ENCODE data around the gene ANAPC1.
"Not testable (repeated sequence)": the region's sequence is repeated elsewhere in the genome, so short reads cannot be mapped to it uniquely, and the experiment has no call there.

The ANAPC1 gene

DNA sequence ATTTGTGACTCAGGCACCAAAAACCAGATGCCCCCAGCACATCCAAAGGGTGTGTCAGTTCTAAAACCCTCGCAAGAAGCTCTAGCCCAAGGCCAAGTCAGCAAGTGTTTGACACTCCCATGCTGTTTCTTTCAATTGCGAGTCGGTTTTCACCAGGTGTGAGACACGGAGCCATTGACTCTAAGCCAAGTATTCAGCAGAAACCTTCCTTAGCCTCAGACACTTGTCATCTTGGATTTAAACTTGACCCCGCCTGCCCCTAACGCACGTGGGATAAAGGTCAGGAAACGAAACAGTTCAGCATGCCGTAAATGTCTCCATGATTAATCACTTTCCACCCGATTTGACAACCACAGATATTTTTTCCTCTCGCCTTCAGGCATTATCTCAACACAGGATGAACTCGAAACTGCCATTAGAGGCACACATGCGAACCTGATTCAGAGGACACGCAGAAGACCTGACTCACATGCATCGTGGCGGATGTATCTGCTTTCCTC is 156.3 kb downstream of the ANAPC1 start:
- DNase-seq = not testable (repeated sequence)

DNA sequence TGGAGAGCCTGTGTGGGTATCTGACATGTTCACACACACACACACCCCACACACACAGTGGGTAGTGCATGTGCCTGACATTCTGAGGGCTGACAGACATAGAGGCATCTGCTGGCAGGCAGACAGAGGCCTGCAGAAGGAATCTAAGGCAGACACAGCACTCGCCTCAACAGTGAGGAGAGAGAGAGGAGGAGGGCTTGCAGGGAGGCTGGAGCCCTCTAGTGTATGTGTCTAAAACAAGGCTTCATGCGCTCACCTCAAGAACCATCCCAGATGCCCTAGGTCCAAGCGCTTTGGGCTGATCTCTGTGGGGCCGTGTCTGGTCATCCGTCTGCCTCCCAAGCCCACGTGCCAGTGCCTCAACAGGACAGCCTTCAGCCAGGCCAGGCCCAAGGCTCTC is 158.3 kb downstream of the ANAPC1 start:
- DNase-seq = not testable (repeated sequence)

DNA sequence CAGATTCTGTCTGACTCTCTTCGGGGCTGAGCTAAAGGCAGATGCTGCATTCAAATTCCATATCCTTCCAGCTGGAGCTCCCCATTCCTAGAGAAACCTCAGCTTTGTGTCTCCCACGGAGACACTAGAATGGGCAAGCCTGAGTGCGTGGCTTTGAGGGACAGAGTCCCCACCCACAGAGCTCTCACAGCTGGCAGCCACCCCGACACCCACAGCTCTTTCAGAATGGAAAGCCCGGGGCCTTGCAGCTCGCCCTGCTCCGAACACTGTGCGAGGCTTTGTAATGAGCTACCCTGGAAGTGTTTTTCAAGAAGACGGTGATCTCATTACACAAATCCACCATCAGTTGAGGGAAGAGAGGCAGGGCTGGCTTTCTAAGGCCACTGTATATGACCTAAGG is 164.4 kb downstream of the ANAPC1 start:
- DNase-seq = not testable (repeated sequence)
